ENCODE measurements around the gene S100A6. TPM values are rescaled to one million over a fixed set of nuclear protein-coding genes. Genes with fewer than 3 reads are reported as not detected.

S100A6 gene
- total RNA-seq, 4 donors from 2014 or later, result 135 to 264 (median 241) TPM

DNA sequence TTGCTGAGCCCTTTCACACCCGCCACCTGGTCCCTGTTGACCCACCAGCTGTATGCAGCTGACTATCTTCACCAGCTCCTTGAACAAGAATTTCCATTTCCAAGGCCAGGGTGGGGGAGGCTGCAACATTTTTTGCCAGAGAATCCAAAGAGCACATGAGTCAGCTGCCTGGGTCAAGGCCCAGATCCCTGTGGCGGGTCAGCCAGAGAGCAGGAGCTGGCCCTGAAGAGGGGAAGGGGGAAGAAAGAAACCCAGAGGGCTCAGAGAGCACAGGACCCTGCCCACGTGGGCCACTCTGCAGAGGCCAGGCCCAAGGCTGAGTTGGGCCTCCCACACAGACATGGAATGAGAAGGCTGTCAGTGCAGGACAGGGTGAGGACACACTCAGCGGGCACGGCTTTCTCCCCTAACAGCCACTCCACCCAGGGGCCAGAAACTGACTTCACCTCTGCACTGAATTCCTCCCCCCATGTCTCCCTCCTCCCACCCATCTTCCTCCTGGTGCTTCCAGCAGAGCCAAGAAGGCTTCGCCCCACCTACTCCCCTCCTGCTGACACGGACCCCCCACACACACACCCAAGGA is 28.9 kb downstream of the S100A6 start:
- H3K36me3 ChIP-seq, result no peaks in the 10 kb centered on the region
- H3K4me1 ChIP-seq, result peaks cover 28% of the 10 kb centered on the region
- H3K27ac ChIP-seq, result peak overlapping the region; percentile 71
- WGBS, result 29% methylated on average over 6 of the region's 7 CpGs
- no peaks in the 10 kb centered on the region for H3K9me3 ChIP-seq
- H3K27me3 ChIP-seq, result no peaks in the 10 kb centered on the region
- no peak overlapping the region for H3K4me3 ChIP-seq
- TF ChIP-seq POLR2AphosphoS5 (IDR thresholded peaks at IDR 0.05) (no peak), POLR2A (IDR thresholded peaks at IDR 0.05) (no peak), EP300 (IDR thresholded peaks at IDR 0.05) (no peak)
- TF ChIP-seq, protein P1, sequence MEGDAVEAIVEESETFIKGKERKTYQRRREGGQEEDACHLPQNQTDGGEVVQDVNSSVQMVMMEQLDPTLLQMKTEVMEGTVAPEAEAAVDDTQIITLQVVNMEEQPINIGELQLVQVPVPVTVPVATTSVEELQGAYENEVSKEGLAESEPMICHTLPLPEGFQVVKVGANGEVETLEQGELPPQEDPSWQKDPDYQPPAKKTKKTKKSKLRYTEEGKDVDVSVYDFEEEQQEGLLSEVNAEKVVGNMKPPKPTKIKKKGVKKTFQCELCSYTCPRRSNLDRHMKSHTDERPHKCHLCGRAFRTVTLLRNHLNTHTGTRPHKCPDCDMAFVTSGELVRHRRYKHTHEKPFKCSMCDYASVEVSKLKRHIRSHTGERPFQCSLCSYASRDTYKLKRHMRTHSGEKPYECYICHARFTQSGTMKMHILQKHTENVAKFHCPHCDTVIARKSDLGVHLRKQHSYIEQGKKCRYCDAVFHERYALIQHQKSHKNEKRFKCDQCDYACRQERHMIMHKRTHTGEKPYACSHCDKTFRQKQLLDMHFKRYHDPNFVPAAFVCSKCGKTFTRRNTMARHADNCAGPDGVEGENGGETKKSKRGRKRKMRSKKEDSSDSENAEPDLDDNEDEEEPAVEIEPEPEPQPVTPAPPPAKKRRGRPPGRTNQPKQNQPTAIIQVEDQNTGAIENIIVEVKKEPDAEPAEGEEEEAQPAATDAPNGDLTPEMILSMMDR (IDR thresholded peaks at IDR 0.05), result no peak
- DNase-seq (ENCODE audit: low spot score in 2 of 2), result peak; percentile 84 to 88

DNA sequence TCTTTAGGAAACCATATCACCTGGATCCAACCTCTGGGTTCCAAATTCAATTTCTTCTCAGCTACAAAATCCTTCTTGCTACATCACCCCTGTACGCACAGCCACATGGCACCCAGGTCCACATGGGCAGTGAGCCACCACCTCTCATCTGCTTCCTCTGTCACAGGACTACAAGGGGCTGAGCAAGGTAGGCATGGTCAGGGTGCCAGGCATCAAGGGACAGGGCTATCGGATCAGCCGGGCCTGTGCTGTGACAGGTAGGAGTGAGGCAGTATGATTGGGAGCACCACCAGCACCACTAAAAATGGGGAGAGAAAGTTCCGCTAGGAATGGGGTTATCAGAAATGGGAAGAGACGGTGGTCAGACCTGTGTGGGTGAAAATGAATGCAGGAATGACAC is 29.4 kb downstream of the S100A6 start:
- no peak overlapping the region for H3K4me3 ChIP-seq
- TF ChIP-seq EP300 (IDR thresholded peaks at IDR 0.05), result no peak
- no peak for TF ChIP-seq POLR2AphosphoS5 (IDR thresholded peaks at IDR 0.05)
- no peak for TF ChIP-seq POLR2A (IDR thresholded peaks at IDR 0.05)
- TF ChIP-seq, protein P1 (IDR thresholded peaks at IDR 0.05), result no peak
- no peaks in the 10 kb centered on the region for H3K27me3 ChIP-seq
- H3K9me3 ChIP-seq, result no peaks in the 10 kb centered on the region
- no peak for DNase-seq (ENCODE audit: low spot score in 2 of 2)
- WGBS, result 68% methylated on average over 5 of the region's 5 CpGs
- H3K36me3 ChIP-seq, result no peaks in the 10 kb centered on the region
- peak overlapping the region; percentile 2 for H3K27ac ChIP-seq
- peaks cover 27% of the 10 kb centered on the region for H3K4me1 ChIP-seq

DNA sequence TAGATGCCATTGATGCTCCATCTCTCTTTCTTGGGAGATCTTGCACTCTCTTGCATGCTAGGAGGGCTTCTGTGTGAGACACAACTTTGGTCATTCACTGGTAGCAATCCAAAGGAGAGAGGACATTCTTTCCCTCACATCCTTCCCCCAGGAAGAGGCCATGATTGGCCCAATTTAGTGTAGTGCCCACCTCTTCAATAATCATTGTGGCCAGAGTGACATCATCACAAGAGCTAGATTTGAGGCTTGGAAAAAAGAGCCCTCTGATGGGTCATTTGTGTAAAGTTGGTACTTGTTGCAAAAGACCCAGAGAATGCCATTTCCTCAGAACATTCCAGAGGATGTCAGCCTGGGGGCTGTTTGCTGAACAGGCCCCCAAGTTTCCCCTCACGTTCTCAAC is 30.2 kb downstream of the S100A6 start:
- TF ChIP-seq POLR2A (IDR thresholded peaks at IDR 0.05), result no peak
- TF ChIP-seq, protein P1 (IDR thresholded peaks at IDR 0.05), result no peak
- no peak for TF ChIP-seq POLR2AphosphoS5 (IDR thresholded peaks at IDR 0.05)
- TF ChIP-seq EP300 (IDR thresholded peaks at IDR 0.05), result no peak
- peaks cover 20% of the 10 kb centered on the region for H3K4me1 ChIP-seq
- H3K27ac ChIP-seq, result no peak overlapping the region
- 95% methylated on average over 1 of the region's 1 CpG for WGBS
- H3K9me3 ChIP-seq, result no peaks in the 10 kb centered on the region
- H3K4me3 ChIP-seq, result no peak overlapping the region
- no peaks in the 10 kb centered on the region for H3K36me3 ChIP-seq
- H3K27me3 ChIP-seq, result no peaks in the 10 kb centered on the region
- DNase-seq (ENCODE audit: low spot score in 2 of 2), result no peak

DNA sequence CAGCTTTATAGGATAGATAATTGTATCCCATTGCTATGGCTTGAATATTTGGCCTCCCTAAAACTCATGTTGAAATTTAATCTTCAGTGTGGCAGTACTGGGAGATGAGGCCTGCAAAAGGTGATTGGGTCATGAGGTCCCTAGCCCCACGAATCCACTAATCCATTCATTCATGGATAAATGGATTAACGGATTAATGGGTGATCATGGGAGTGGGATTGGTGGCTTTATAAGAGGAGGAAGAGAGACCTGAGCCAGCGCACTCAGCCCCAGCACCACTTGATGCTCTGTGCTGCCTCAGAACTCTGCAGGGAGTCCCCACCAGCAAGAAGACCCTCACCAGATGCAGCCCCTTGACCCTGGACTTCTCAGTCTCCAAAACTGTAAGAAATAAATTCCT is 32.0 kb downstream of the S100A6 start:
- Histone ChIP-seq H3K36me3 (no peaks in the 10 kb centered on the region), H3K9me3 (no peaks in the 10 kb centered on the region), H3K27ac (no peak overlapping the region), H3K27me3 (no peaks in the 10 kb centered on the region), H3K4me1 (peaks cover 20% of the 10 kb centered on the region), H3K4me3 (no peak overlapping the region)
- 89% methylated on average over 3 of the region's 3 CpGs for WGBS
- TF ChIP-seq POLR2A (IDR thresholded peaks at IDR 0.05) (no peak), POLR2AphosphoS5 (IDR thresholded peaks at IDR 0.05) (no peak), EP300 (IDR thresholded peaks at IDR 0.05) (no peak)
- TF ChIP-seq, protein P1 (IDR thresholded peaks at IDR 0.05), result no peak
- DNase-seq (ENCODE audit: low spot score in 2 of 2), result no peak

DNA sequence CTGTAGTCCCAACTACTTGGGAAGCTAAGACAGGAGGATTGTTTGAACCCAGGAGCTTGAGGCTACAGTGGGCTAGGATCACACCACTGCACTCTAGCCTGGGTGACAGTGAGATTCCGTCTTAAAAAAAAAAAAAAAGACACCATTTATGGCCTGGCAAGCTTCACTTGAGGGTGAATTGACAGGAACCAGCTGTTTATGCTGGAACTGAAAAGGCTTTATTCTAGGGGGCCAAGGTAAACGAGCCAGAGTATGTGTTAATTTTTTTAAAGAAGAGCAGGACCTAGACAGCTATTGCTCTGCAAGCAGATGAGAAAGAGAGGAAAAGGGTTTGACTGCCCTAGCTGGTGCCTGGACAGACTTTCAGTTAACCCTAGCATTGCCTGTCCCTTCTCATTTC is 37.0 kb downstream of the S100A6 start:
- 20% methylated on average over 2 of the region's 2 CpGs for WGBS
- Histone ChIP-seq H3K4me3 (no peak overlapping the region), H3K27ac (no peak overlapping the region), H3K4me1 (peaks cover 14% of the 10 kb centered on the region), H3K9me3 (no peaks in the 10 kb centered on the region), H3K36me3 (no peaks in the 10 kb centered on the region), H3K27me3 (no peaks in the 10 kb centered on the region)
- no peak for DNase-seq (ENCODE audit: low spot score in 2 of 2)
- no peak for TF ChIP-seq POLR2AphosphoS5 (IDR thresholded peaks at IDR 0.05)
- TF ChIP-seq, protein P1 (IDR thresholded peaks at IDR 0.05), result no peak
- TF ChIP-seq EP300 (IDR thresholded peaks at IDR 0.05), result no peak
- no peak for TF ChIP-seq POLR2A (IDR thresholded peaks at IDR 0.05)

Data from suprapubic skin (tissue), 4 donors.